ENCODE measurements around the gene HLA-G. TPM values are rescaled to one million over a fixed set of nuclear protein-coding genes. Genes with fewer than 3 reads are reported as not detected.

HLA-G gene
- total RNA-seq, 1 experiment from 2014 or later, result 0.50 TPM

DNA sequence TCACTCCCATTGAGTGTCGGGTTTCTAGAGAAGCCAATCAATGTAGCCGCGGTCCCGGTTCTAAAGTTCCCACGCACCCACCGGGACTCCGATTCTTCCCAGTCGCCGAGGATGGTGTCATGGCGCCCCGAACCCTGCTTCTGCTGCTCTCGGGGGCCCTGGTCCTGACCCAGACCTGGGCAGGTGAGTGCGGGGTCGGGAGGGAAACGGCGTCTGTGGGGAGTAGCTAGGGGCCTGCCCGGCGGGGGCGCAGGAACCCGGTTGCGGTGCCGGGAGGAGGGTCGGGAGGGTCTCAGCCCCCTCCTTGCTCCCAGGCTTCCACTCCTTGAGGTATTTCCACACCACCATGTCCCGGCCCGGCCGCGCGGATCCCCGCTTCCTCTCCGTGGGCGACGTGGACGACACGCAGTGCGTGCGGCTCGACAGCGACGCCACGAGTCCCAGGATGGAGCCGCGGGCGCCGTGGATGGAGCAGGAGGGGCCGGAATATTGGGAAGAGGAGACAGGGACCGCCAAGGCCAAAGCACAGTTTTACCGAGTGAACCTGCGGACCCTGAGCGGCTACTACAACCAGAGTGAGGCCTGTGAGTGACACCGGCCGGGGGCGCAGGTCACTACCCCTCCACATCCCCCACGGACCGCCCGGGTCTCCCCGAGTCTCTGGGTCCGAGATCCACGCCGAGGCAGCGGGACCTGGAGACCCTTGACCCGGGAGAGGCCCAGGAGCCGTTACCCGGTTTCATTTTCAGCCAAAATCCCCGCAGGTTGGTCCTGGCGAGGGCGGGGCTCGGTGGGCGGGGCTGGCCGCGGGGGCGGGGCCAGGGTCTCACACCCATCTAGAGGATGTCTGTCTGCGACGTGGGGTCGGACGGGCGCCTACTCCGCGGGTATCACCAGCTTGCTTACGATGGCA is 35.2 kb upstream of the HLA-G start:
- peak in 1 of 2 experiments; percentile 69 for DNase-seq
- ChIA-PET CTCF (no interaction called here), POLR2A (ENCODE audit: unreplicated experiment) (interaction anchor here (0.6 kb wide), 2 partner anchors 20 to 309 kb away, joined by 3 to 4 read pairs; no protein-coding TSS in a partner anchor)
- BruUV-seq (replicated peaks), result no TSS peak
- peaks cover 17% of the 10 kb centered on the region for H3F3A ChIP-seq (ENCODE audit: insufficient read depth, low read depth)
- H3K4me2 ChIP-seq, result peak overlapping the region; percentile 91
- H3K27me3 ChIP-seq (ENCODE audit: insufficient read depth, low read depth), result no peaks in the 10 kb centered on the region
- intact Hi-C loops (cut with micrococcal nuclease; ENCODE audit: unreplicated experiment), result loop anchor here (2.0 kb wide), 1 partner anchor 54 kb away; no protein-coding TSS in a partner anchor
- H3K4me3 ChIP-seq, result peak overlapping the region; percentile 75
- peak overlapping the region; percentile 86 for H2AFZ ChIP-seq
- H3K79me2 ChIP-seq (ENCODE audit: low read depth), result peaks cover 14% of the 10 kb centered on the region
- H3K9me2 ChIP-seq (ENCODE audit: insufficient read depth), result no peaks in the 10 kb centered on the region
- no peaks in the 10 kb centered on the region; the same call in 1 of the 2 replicates for H3K9me3 ChIP-seq (ENCODE audit: insufficient read depth, low read depth)
- H3K27ac ChIP-seq, result peak overlapping the region; percentile 89
- no peaks in the 10 kb centered on the region; the same call in 1 of the 2 replicates for H3K36me3 ChIP-seq (ENCODE audit: low read depth)
- H3K4me1 ChIP-seq (replicated peaks; ENCODE audit: insufficient read depth), result peaks cover 30% of the 10 kb centered on the region
- H4K20me1 ChIP-seq (ENCODE audit: insufficient read depth), result no peaks in the 10 kb centered on the region
- TF ChIP-seq EZH2 (IDR thresholded peaks at IDR 0.05; ENCODE audit: low read depth), result no peak
- TF ChIP-seq, protein P1, sequence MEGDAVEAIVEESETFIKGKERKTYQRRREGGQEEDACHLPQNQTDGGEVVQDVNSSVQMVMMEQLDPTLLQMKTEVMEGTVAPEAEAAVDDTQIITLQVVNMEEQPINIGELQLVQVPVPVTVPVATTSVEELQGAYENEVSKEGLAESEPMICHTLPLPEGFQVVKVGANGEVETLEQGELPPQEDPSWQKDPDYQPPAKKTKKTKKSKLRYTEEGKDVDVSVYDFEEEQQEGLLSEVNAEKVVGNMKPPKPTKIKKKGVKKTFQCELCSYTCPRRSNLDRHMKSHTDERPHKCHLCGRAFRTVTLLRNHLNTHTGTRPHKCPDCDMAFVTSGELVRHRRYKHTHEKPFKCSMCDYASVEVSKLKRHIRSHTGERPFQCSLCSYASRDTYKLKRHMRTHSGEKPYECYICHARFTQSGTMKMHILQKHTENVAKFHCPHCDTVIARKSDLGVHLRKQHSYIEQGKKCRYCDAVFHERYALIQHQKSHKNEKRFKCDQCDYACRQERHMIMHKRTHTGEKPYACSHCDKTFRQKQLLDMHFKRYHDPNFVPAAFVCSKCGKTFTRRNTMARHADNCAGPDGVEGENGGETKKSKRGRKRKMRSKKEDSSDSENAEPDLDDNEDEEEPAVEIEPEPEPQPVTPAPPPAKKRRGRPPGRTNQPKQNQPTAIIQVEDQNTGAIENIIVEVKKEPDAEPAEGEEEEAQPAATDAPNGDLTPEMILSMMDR (conservative IDR thresholded peaks at IDR 0.05), result peak; percentile 67

DNA sequence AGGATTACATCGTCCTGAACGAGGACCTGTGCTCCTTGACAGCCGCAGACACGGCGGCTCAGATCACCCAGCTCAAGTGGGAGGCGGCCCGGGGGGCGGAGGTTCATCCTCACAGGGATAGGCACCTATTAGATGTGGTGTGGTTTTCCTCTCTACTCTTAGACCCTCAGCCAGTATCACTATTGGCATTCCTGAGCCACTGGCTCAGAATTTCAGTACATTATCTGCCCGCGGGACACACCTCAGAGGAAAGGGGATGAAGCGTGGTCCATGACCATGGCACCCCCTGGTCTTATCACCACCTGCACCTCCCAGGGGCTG is 34.6 kb upstream of the HLA-G start:
- H2AFZ ChIP-seq, result peak overlapping the region; percentile 86
- no TSS peak for BruUV-seq (replicated peaks)
- CTCF ChIA-PET, result no interaction called here

DNA sequence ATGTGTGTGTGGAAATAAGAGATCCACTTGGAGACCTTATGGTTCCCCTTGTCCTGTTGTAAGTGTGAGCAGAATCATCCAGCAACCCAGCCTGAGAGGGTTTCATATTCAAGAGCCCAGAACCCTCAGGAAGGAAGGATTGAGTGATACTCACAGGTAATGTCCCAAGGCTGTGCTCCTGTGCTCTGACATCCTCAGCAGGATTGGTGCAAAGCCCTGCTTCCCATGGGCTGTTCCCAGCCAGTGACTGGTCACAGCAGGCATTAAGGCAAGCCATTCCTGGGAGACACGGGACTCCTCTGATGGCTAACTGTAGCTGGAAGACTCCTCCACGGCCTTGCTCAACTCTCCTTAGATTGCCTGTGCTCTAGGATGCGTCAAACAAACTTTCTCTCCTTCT is 33.8 kb upstream of the HLA-G start:
- H3K4me3 ChIP-seq, result no peak overlapping the region
- H3K79me2 ChIP-seq (ENCODE audit: low read depth), result peaks cover 14% of the 10 kb centered on the region
- DNase-seq, result no peak
- no peak overlapping the region for H3K4me2 ChIP-seq
- BruUV-seq (replicated peaks), result TSS peak; percentile 0
- H3K4me1 ChIP-seq (replicated peaks; ENCODE audit: insufficient read depth), result peaks cover 31% of the 10 kb centered on the region
- ChIA-PET POLR2A (ENCODE audit: unreplicated experiment) (no interaction called here), CTCF (no interaction called here)
- H3K9me3 ChIP-seq (ENCODE audit: insufficient read depth, low read depth), result no peaks in the 10 kb centered on the region; the same call in 1 of the 2 replicates
- no peaks in the 10 kb centered on the region for H4K20me1 ChIP-seq (ENCODE audit: insufficient read depth)
- no peak overlapping the region for H2AFZ ChIP-seq
- no peaks in the 10 kb centered on the region for H3K9me2 ChIP-seq (ENCODE audit: insufficient read depth)
- TF ChIP-seq EZH2 (IDR thresholded peaks at IDR 0.05; ENCODE audit: low read depth), result no peak
- TF ChIP-seq, protein P1 (conservative IDR thresholded peaks at IDR 0.05), result no peak
- no peaks in the 10 kb centered on the region; the same call in 1 of the 2 replicates for H3K36me3 ChIP-seq (ENCODE audit: low read depth)
- H3K27me3 ChIP-seq (ENCODE audit: insufficient read depth, low read depth), result no peaks in the 10 kb centered on the region
- intact Hi-C loops (cut with micrococcal nuclease; ENCODE audit: unreplicated experiment), result loop anchor here (2.0 kb wide), 1 partner anchor 55 kb away; no protein-coding TSS in a partner anchor
- peaks cover 17% of the 10 kb centered on the region for H3F3A ChIP-seq (ENCODE audit: insufficient read depth, low read depth)
- H3K27ac ChIP-seq, result no peak overlapping the region

More for the DNA sequence above, 34.6 kb upstream of the HLA-G start:
- Histone ChIP-seq H3F3A (ENCODE audit: insufficient read depth, low read depth) (peaks cover 17% of the 10 kb centered on the region), H3K4me1 (replicated peaks; ENCODE audit: insufficient read depth) (peaks cover 31% of the 10 kb centered on the region), H4K20me1 (ENCODE audit: insufficient read depth) (no peaks in the 10 kb centered on the region), H3K4me3 (peak overlapping the region; percentile 75), H3K79me2 (ENCODE audit: low read depth) (peaks cover 14% of the 10 kb centered on the region), H3K36me3 (ENCODE audit: low read depth) (no peaks in the 10 kb centered on the region; the same call in 1 of the 2 replicates), H3K27ac (no peak overlapping the region), H3K9me2 (ENCODE audit: insufficient read depth) (no peaks in the 10 kb centered on the region), H3K4me2 (peak overlapping the region; percentile 91), H3K9me3 (ENCODE audit: insufficient read depth, low read depth) (no peaks in the 10 kb centered on the region; the same call in 1 of the 2 replicates), H3K27me3 (ENCODE audit: insufficient read depth, low read depth) (no peaks in the 10 kb centered on the region)
- intact Hi-C loops (cut with micrococcal nuclease; ENCODE audit: unreplicated experiment), result loop anchor here (2.0 kb wide), 1 partner anchor 54 kb away; no protein-coding TSS in a partner anchor
- POLR2A ChIA-PET (ENCODE audit: unreplicated experiment), result interaction anchor here (0.6 kb wide), 2 partner anchors 20 to 309 kb away, joined by 3 to 4 read pairs; no protein-coding TSS in a partner anchor
- DNase-seq, result no peak
- TF ChIP-seq, protein P1 (conservative IDR thresholded peaks at IDR 0.05), result no peak
- no peak for TF ChIP-seq EZH2 (IDR thresholded peaks at IDR 0.05; ENCODE audit: low read depth)
